Uterus (tissue), 2 donors: ENCODE measurements around the gene ARHGAP42.

Experiments used
- POLR2A ChIP-seq, 2 donors: fragments of 450-650 bp; IDR thresholded peaks; one replicate each; pipeline ENCODE4 v1.6.1; 2016; ENCODE audit warnings: antibody characterized with exemption in 2 of 2, mild to moderate bottlenecking in 1 of 2, moderate library complexity in 1 of 2
- TF ChIP-seq, protein P1 (sequence below), 4 experiments: fragments of 200-600 bp in 2 of 4; fragments of 450-650 bp in 2 of 4; sonication (generic) in 2 of 4; IDR thresholded peaks; one replicate each; pipeline ENCODE4 v1.5.1; 2016 to 2019; ENCODE audit warnings: antibody characterized with exemption in 4 of 4, mild to moderate bottlenecking in 2 of 4, moderate library complexity in 1 of 4

DNA sequence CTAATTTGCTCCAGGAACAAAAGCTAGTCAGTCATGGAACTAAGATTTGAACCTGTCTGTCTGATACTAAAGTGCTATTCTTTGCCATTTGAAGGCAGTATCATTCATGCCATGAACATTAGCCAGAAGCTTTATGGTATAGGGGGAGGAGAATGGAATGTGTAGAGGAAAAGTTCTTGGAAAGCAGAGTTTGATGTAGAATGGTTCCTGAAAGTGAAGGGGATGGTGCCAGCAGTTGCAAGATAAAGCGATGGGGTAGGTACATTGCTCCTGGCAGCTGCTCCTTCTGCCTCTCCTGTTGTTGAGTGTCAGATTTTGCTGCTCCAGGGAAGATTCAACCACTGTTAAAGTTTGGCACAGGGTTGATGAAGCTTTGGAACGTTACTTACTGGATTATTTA lies 53.4 kb downstream of the ARHGAP42 start:
- TF ChIP-seq, protein P1, sequence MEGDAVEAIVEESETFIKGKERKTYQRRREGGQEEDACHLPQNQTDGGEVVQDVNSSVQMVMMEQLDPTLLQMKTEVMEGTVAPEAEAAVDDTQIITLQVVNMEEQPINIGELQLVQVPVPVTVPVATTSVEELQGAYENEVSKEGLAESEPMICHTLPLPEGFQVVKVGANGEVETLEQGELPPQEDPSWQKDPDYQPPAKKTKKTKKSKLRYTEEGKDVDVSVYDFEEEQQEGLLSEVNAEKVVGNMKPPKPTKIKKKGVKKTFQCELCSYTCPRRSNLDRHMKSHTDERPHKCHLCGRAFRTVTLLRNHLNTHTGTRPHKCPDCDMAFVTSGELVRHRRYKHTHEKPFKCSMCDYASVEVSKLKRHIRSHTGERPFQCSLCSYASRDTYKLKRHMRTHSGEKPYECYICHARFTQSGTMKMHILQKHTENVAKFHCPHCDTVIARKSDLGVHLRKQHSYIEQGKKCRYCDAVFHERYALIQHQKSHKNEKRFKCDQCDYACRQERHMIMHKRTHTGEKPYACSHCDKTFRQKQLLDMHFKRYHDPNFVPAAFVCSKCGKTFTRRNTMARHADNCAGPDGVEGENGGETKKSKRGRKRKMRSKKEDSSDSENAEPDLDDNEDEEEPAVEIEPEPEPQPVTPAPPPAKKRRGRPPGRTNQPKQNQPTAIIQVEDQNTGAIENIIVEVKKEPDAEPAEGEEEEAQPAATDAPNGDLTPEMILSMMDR (IDR thresholded peaks at IDR 0.05) = no peak
- no peak for TF ChIP-seq POLR2A (IDR thresholded peaks at IDR 0.05)
